ENCODE data around the gene PEX5L.

DNA sequence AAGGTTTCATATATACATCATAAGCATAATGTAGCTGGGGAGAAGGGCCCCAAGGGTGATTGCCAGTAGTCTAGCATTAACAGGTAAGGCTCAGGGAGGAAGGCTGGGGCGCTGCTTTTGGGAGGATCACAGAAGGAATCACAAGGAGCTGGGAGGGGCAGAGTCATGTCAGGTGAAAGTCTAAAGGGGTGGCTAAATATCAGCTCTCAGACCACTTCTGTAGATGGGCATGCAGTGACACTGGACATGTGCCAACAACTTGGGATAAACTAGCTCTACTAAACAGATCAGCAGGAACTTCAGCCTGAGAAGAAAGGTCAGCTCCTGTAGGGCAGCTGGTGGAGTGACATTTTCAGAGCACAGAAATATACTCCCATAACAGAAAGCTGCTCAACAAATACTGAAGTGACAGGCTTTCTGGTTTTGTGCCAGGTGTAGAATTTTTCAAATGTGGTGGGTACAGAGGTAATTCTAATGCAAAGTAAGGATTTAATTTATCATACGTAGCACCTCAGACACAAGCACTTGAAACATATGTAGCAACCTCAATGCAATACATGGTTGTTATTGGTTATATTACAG is 79.4 kb downstream of the PEX5L start:
- TF ChIP-seq CTCF (IDR thresholded peaks at IDR 0.05) (no peak), POLR2A (IDR thresholded peaks at IDR 0.05) (no peak)
